NCI-H526 treated with DMSO at 0.1 percent for 48 hours (cell line): ENCODE measurements around the gene ANKRD13A.
A peak's percentile ranks its signal among the peaks of the same experiment; 100 is the strongest.

Source experiments
- DNase-seq: peaks from one replicate; lab custom pipeline; 2025; lab: John Stamatoyannopoulos, UW

ANKRD13A gene

GRCh38 chr12:109998904-109999648 is at the start of gene ANKRD13A:
Gene ANKRD13A (plus strand): TSS chr12:109999430. CDS start chr12:109999689, 259 bp downstream.
- DNase-seq: peak; percentile 87

DNA sequence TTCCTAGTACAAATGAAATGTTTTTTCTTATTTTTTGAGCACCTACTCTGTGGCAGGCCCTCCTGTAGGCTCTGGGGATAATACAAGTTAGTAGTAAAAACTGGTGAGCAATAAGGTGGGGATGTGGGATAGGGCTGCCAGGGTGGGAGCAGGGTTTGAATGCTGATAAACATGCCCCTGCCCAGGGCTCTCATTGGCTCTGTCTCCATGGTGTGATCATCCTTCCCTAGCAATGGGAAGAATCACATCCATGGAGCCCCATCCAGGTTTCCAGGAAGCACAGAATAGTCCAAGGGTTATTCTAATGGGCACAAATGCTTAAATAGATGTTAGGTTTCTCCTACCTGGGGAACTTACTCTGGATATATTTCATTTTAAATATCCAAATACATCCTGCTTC is 48.6 kb upstream of the ANKRD13A start:
- no peak for DNase-seq

- DNase-seq: no peak
Observed at GRCh38 chr12:109951136-109951535, 48.1 kb upstream of the ANKRD13A start.

DNA sequence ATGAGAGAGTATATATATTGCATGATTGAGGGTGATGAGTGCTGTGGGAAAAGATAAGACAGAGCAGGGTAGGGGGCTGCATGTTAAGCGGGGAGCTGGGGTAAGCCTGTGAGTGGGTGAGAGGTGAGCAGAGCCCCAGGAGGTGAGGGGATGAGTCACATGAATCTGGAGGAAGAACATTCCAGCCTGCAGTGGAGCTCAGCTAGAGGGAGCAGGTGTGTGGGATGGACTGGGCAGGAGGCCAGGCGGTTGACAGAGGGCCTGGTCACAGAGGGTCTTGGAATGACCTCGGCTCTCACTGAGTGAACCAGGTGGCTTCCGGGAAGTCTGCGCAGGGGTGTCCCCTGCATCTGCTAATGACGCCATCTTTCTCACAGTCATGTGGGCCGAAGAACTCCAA is 47.5 kb upstream of the ANKRD13A start:
- no peak for DNase-seq

GRCh38 chr12:109952160-109952858 is 46.9 kb upstream of the ANKRD13A start:
- DNase-seq: no peak

- DNase-seq: no peak
Observed at GRCh38 chr12:109952873-109953272, 46.4 kb upstream of the ANKRD13A start.

DNA sequence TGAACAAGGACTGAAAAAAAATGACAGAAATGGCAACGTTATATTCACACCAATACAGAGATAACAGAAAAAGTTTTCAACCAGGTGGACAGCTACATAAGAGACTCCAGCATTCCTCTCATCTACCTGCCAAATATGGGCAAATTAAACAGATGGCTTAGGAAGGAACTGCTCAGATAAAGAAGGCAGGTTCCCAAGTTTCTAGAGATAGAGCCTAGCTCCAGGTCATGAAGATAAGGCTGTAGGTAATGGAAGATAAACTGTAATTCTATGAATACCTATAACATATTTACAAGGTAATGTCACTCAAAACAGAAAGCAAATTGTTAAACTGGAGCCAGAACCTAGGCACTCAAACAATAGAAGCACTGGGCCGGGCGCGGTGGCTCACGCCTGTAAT is 45.6 kb upstream of the ANKRD13A start:
- DNase-seq: no peak

GRCh38 chr12:109958374-109958773 is 40.9 kb upstream of the ANKRD13A start:
- DNase-seq: no peak

GRCh38 chr12:109959411-109960093 is 39.7 kb upstream of the ANKRD13A start:
- no peak for DNase-seq

DNA sequence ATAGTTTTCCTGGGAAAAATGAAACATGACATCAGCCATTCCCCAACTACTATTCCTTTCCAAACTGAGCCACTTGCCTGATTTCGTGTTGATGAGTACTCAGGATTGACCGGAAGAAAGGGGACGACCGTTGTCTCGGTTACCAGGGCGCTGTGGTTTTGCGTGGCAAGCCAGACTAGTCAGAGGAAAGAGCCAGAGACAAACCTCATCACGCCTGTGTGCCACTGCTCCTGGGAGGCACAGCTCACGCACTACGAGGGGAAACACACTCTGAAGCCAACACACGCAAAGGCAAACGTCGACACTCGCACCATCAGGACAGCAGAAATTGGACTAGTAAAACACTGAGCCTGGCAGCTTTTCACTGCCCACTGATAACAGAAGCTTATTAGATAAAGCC is 38.0 kb upstream of the ANKRD13A start:
- DNase-seq: no peak

DNA sequence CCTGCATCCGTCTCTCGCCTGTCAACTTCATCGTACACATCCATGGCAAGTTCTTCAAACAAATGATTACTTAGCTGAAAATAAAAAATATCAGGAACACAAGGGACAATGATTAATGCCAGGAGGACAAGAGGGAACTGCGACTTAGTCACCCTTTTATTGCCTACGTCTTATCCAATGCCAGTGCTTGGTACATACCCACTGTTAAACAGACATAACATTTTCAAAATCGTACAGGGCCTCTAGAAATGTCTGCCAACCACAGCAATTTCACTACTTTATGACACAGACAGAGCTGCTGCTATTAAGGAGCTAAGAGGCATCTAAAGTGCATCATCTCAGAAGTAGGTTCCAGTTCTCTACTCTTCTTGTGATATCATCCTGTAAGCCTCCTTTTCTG is 37.6 kb upstream of the ANKRD13A start:
- no peak for DNase-seq

DNA sequence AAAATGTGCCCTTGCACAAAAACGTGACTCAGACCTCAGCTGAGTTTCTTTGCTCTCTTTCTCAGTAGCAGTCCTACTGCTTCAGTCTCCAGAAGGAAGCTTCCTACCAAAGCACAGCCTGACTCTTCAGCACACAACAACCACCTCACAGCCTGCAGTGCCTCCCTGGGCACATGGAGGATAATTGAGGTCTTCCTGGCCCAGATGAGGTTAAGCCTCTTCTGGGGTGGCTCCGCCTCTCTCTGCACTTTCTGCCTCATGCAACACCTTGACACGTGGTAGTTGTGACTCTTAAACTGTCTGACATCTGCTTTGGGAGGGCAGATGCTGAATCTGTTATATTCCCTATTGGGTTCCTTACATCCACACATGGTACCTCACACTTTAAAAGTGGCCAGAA is 36.8 kb upstream of the ANKRD13A start:
- no peak for DNase-seq

GRCh38 chr12:109963330-109963729 is 35.9 kb upstream of the ANKRD13A start:
- DNase-seq: no peak

DNA sequence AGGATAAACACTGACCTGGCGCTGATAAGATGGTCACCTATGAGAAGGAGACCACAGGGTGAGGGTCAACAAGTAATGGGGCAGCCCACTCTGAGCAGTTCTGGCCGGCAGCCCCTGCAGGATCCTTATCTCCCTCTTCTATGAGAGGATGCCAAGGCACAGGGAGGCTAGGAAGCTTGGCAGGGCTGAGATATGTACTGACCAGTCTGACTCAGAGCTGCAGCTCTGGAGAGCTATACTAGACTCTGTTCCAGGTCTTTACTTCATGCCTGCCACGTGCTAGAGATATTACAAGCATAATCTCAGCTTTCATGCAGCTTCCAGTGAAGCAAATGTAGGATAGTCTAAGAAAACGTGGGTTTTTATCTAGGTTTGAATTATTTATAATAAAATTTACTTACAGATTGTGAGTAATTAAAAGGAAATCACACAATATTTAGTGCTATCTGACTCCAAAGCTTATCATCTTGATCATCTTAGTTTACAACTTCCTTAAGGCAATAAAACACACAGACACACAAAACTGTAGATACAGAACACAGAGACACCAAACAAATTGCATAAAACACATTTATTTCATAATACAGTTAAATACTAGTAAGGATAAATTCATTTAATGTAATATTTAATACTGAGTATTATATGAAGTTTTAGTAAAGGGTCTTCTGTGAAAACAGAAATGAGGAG is 35.3 kb upstream of the ANKRD13A start:
- DNase-seq: no peak

GRCh38 chr12:109966546-109966945 is 32.7 kb upstream of the ANKRD13A start:
- no peak for DNase-seq

DNA sequence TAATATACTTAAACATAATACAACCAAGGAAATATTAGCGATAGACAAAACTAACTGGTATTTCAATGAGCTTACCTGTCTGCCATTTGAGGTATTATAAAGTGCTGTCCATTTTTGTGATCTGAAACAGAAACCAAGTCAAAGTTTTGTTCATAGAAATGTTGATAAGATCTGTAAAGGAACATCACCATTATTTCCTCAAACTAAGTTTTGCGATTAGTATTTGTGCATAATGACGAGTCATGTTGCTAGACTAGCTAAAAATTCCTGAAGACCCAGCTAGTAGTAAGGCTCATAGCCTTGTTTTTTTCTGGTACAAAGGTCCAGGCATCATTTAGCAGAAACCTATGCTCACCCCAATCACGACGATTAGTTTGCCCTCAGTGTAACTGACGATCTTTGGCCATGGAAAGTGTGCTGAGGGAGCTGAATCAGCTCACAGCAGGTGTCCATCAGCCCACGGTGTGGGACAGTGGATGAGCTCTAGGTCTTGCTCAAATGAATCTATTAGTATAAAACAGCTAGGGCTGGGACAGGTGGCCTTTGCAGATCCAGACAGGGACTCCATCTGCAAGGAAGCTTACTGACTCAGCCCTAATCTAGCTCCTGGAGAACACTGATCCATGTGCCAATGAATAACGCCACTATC is 31.7 kb upstream of the ANKRD13A start:
- no peak for DNase-seq

- DNase-seq: no peak
Observed at GRCh38 chr12:109968032-109968420, 31.2 kb upstream of the ANKRD13A start.

DNA sequence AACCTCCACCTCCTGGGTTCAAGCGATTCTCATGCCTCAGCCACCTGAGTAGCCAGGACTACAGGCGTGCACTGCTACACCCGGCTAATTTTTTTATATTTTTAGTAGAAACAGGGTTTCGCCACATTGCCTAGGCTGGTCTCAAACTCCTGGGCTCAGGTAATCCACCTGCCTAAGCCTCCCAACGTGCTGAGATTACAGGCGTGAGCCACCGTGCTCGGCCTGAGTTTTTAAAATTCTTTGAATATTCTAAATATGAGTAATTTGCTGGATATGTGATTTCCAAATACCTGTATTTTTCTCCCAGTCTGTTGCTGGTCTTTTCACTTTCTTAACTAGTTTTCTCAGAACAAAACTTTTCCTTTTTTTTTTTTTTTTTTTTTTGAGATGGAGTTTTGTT is 30.4 kb upstream of the ANKRD13A start:
- no peak for DNase-seq

DNA sequence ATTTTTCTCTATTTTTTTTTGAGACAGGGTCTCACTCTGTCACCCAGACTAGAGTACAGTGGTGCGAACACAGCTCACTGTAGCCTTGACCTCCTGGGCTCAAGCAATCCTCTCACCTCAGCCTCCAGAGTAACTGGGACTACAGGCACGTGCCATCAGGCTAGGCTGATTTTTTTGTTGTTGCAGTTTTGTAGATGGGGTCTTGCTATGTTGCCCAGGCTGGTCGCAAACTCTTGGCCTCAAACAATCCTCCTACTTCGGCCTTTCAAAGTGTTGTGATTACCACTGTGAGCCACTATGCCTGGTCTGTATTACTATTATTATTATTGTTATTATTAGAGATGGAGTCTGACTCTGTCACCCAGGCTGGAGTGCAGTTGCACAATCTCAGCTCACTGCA is 26.4 kb upstream of the ANKRD13A start:
- DNase-seq: no peak

- DNase-seq: no peak
Observed at GRCh38 chr12:109981311-109981710, 17.9 kb upstream of the ANKRD13A start.

- no peak for DNase-seq
Observed at GRCh38 chr12:109982210-109982609, 17.0 kb upstream of the ANKRD13A start.
